GM20000 (cell line): ENCODE data around the gene GPC6.

Experiments
- DNase-seq: peaks from one replicate; pipeline ENCODE4 v3.0.0; 2012; ENCODE audit warnings: low spot score
- TF ChIP-seq, protein P1 (sequence below): IDR thresholded peaks from 2 replicates; pipeline ENCODE4 v1.5.1; 2012; ENCODE audit warnings: mild to moderate bottlenecking, control low read depth; ENCODE audit errors: extremely low read depth, missing control alignments

Gene GPC6

DNA sequence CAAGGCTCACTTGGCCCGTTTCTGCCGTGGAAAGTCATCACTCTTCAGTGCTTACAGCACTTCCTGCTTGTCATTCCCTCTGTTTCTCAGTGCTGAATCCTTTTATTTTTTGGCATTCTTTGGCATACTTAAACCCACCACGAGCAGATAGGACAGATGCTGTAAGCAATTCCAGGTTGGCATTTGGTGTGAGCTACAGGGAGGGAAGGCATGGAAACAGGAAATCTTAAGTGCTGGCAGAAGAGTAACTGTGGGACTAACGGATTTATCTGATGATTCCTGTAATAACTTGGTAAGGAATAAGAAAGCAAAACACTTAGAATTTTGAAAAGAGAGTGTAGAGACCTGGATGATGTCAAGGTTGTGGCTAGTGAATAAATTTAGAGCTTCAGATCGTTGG lies 273.4 kb downstream of the GPC6 start:
- no peak for DNase-seq
- TF ChIP-seq, protein P1, sequence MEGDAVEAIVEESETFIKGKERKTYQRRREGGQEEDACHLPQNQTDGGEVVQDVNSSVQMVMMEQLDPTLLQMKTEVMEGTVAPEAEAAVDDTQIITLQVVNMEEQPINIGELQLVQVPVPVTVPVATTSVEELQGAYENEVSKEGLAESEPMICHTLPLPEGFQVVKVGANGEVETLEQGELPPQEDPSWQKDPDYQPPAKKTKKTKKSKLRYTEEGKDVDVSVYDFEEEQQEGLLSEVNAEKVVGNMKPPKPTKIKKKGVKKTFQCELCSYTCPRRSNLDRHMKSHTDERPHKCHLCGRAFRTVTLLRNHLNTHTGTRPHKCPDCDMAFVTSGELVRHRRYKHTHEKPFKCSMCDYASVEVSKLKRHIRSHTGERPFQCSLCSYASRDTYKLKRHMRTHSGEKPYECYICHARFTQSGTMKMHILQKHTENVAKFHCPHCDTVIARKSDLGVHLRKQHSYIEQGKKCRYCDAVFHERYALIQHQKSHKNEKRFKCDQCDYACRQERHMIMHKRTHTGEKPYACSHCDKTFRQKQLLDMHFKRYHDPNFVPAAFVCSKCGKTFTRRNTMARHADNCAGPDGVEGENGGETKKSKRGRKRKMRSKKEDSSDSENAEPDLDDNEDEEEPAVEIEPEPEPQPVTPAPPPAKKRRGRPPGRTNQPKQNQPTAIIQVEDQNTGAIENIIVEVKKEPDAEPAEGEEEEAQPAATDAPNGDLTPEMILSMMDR, result no peak

DNA sequence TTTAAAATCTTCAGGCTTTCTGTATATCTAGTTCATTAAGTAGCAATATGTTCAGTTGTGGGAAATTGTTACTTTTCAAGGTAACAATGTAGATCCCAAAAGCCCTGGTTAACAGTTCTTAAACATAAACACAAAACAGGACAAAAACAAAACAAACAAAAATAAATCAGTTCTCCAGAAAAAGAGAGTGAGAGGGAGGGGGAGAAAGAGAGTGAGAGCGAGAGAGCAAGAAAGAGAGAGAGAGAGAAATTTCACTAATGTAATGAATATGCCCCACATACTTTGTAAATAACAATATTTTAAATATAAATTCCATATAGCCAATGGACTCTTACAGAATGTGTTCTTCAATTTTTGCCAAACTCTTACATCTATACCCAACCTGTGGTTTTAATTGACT lies 275.5 kb downstream of the GPC6 start:
- DNase-seq, result no peak
- TF ChIP-seq, protein P1, result no peak

DNA sequence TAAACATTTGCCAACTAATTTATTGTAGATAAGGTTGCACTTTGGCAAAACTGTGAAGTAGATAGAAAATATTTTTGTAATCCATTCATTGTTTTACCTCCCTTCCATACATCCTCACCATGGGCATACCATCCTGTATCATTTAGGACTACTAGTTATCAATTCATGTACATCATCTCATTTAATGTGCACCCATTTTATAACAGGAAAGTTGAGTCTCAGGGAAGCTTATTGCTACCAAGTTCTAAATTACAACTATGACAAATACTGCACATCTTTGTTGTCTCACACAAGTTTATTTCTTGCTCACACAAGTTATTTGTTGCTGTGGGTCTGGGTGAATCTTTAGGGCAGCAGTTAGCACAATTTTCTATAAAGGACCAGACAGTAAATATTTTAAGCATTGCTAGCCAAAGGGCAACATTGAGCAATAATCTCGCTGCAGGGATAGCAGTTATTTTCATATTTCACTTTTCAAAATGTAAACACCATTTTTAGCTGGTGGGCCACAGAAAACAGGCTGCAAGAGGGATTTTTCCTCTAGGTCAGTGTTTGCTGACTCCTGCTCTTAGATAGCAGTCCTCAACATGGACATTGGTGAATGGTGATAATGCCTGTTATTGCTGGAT lies 276.5 kb downstream of the GPC6 start:
- TF ChIP-seq, protein P1, result no peak
- DNase-seq, result no peak

DNA sequence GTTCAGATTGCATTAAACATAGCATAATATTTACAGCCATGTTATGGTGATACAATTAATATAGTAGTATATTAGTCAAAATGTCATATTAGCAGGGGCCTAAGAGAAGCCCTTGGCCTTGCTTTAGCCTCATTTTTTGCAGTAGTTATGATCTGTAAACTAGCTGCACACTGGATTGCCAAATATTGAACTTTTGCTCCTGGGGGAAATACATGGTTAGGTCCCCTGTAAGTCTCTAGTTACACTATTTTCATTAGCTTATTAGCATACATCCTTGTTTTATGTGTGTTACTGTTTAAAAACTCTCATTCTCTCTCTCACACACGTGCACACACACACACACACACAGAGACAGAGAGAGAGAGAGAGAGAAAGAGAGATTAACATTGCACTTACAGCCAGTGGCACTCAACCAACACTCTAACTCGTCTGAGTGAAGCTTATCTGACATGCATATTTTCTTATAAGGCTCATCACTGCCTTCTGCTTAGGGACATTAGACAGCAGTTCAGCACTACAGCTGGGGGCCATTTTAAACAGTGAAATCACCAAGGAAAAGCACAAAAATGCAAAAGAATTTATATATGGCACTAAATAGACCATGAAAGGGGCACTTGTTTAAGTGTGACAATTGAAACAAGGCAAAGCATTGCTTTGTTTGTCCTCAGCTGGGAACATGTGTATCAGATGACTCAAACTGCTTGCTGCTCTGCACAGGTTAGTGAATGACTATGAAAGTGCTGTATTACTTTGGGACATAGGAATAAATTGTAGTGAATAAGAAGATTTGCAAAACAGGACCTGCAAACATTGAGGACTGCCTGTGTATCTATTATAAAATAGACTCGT lies 278.7 kb downstream of the GPC6 start:
- DNase-seq, result no peak
- TF ChIP-seq, protein P1, result no peak

DNA sequence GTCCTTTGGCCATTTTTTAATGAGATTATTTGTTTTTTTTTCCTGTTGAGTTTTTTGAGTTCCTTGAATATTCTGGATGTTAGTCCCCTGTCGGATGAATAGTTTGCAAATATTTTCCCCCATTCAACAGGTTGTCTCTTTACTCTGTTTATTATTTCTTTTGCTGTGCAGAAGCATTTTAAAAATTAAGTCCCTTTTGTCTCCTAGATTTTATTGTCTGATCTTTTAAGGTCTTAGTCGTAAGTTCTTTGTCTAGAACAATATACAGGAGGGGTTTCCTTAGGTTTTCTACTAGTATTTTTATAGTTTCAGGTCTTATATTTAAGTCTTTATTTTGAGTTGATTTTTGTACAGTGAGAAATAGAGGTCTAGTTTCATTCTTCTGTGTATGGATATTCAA lies 284.4 kb downstream of the GPC6 start:
- TF ChIP-seq, protein P1, result no peak
- DNase-seq, result no peak

DNA sequence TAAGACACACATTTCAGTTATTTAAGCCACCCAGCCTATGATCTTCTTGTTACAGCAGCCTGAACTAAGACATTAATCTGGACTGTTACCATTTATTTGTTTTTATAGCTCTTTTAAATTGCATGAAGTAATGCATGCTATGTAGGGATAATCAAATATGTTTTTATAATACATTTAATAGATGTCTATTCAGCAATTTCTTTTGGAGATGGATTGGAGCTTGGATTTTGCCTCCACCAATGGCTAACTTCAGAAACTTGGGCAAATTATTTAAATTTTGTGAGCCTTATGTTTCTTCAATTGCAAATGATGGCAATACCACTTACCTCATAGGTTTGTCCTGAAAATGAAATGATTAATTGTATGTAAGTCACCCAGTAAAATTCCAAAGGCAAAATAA lies 288.7 kb downstream of the GPC6 start:
- no peak for DNase-seq
- TF ChIP-seq, protein P1, result no peak

DNA sequence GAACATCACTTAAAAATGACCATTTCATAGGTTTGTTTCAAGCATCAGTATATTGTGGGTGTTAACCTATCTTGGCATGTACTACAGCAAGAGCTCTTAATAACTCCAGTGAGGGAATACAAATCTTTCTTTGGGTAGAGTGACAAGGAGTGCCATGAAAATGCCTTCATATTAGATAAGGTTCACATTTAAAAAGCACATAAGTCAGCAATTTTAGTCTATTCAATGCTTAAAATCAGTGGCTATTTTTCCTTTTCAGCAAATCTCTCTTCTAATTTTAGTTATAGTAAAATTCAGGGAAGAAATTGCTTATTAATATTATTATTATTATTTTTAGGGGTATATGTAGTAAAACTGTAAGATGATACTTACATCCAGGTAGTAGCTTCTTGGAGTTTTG lies 291.1 kb downstream of the GPC6 start:
- TF ChIP-seq, protein P1, result no peak

More for the DNA sequence above, 291.1 kb downstream of the GPC6 start:
- no peak for DNase-seq
